K562 (cell line): Measurements from ENCODE around the gene ZNF30.

ENCODE experiments used
- CEBPB ChIP-seq: fragments of 450-650 bp; IDR thresholded peaks from 2 replicates; pipeline ENCODE4 v1.6.1; 2016; ENCODE audit warnings: missing genetic modification characterization, missing compliant biosample characterization
- FOS ChIP-seq: IDR thresholded peaks from 3 replicates; pipeline ENCODE4 v1.6.1; 2011; ENCODE audit not compliant: insufficient read length; ENCODE audit errors: extremely low read depth
- FOXK2 ChIP-seq, 2 experiments: fragments of 450-650 bp; IDR thresholded peaks in 1 of 2; conservative IDR thresholded peaks in 1 of 2; 2 replicates each; pipeline ENCODE4 v1.6.1; 2016; ENCODE audit warnings: low read depth in 2 of 2, mild to moderate bottlenecking in 1 of 2
- IRF9 ChIP-seq: fragments of 450-650 bp; IDR thresholded peaks from 2 replicates; pipeline ENCODE4 v1.6.1; 2016; ENCODE audit warnings: missing biosample characterization, missing genetic modification characterization
- NFE2L1 ChIP-seq: fragments of 450-650 bp; IDR thresholded peaks from 2 replicates; pipeline ENCODE4 v1.6.1; 2016; ENCODE audit warnings: missing genetic modification characterization, low read depth, mild to moderate bottlenecking, missing compliant biosample characterization, moderate library complexity, borderline replicate concordance
- NONO ChIP-seq, 2 experiments: fragments of 200-400 bp in 1 of 2; fragments of 450-650 bp in 1 of 2; formaldehyde crosslinking in 1 of 2; IDR thresholded peaks; 2 replicates each; pipeline ENCODE4 v1.6.1; 2017; ENCODE audit warnings: low read depth in 2 of 2, mild to moderate bottlenecking in 2 of 2, moderate library complexity in 2 of 2, low read length in 1 of 2
- POLR2A ChIP-seq: fragments of 450-650 bp; conservative IDR thresholded peaks from 2 replicates; pipeline ENCODE4 v1.6.1; 2016
- ZFP36 ChIP-seq: fragments of 150-350 bp; IDR thresholded peaks from 2 replicates; pipeline ENCODE4 v1.6.1; 2018; ENCODE audit warnings: low read length, low read depth; ENCODE audit not compliant: partially characterized antibody
- ZKSCAN8 ChIP-seq: fragments of 200-800 bp; sonication (Bioruptor generic); IDR thresholded peaks from 2 replicates; pipeline ENCODE4 v1.6.1; 2016; ENCODE audit warnings: missing genetic modification characterization, missing compliant biosample characterization
- ZNF280B ChIP-seq: fragments of 250-450 bp; sonication (Bioruptor Pico); IDR thresholded peaks from 2 replicates; pipeline ENCODE4 v1.5.1; 2021; ENCODE audit warnings: mild to moderate bottlenecking
- TF ChIP-seq, protein P1 (sequence below), 3 experiments: IDR thresholded peaks in 2 of 3; conservative IDR thresholded peaks in 1 of 3; 2 replicates each; pipeline ENCODE4 v1.5.1; 2011 to 2012; ENCODE audit warnings: low read length in 3 of 3, mild to moderate bottlenecking in 3 of 3, control low read depth in 2 of 3, improper control_type of control experiment in 1 of 3, inconsistent platforms in 1 of 3, low read depth in 1 of 3, mixed read lengths in 1 of 3, moderate library complexity in 1 of 3; ENCODE audit not compliant: insufficient read depth in 2 of 3

DNA sequence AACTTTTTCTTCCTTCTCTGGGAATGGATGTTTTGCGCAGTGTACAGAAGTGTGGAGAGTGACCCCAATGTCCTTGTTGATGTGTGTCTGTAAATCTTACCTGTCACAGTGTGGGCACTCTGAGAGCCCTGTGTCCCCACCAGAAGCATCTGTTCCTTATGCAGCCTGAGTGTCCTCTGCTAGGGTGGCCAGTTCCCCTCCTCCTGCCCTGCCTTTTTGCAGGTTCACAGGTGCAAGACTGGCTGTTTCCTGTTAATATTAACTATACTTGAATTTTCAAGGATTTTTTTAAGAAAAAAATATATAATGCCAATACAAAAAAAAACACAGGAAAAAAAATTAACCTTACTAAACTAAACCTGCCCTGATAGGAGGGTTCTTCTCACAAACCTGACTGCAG is 61.4 kb downstream of the ZNF30 start:
- TF ChIP-seq NFE2L1 (no peak), CEBPB (tag) (no peak), IRF9 (no peak), ZFP36 (no peak), FOS (no peak), NONO (IDR thresholded peaks at IDR 0.05; ENCODE audit: low read depth in 2 of 2, low read length in 1 of 2) (no peak), ZKSCAN8 (CRISPR knock-in tag) (no peak), FOXK2 (conservative IDR thresholded peaks at IDR 0.05 in 1 of 2, IDR thresholded peaks at IDR 0.05 in 1 of 2; ENCODE audit: low read depth in 2 of 2) (no peak), POLR2A (no peak), ZNF280B (CRISPR knock-in tag) (no peak)
- TF ChIP-seq, protein P1, sequence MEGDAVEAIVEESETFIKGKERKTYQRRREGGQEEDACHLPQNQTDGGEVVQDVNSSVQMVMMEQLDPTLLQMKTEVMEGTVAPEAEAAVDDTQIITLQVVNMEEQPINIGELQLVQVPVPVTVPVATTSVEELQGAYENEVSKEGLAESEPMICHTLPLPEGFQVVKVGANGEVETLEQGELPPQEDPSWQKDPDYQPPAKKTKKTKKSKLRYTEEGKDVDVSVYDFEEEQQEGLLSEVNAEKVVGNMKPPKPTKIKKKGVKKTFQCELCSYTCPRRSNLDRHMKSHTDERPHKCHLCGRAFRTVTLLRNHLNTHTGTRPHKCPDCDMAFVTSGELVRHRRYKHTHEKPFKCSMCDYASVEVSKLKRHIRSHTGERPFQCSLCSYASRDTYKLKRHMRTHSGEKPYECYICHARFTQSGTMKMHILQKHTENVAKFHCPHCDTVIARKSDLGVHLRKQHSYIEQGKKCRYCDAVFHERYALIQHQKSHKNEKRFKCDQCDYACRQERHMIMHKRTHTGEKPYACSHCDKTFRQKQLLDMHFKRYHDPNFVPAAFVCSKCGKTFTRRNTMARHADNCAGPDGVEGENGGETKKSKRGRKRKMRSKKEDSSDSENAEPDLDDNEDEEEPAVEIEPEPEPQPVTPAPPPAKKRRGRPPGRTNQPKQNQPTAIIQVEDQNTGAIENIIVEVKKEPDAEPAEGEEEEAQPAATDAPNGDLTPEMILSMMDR (IDR thresholded peaks at IDR 0.05 in 2 of 3, conservative IDR thresholded peaks at IDR 0.05 in 1 of 3; ENCODE audit: insufficient read depth in 2 of 3, low read depth in 1 of 3, low read length in 3 of 3): no peak
